Sigmoid colon (tissue), 4 donors: Measurements from ENCODE around the gene ZNF487.

ENCODE experiments used
- CTCF ChIP-seq, 4 experiments: fragments of 450-650 bp in 3 of 4; fragments of 200-600 bp in 1 of 4; IDR thresholded peaks; one replicate each; pipeline ENCODE4 v1.5.1; 2016 to 2019; ENCODE audit warnings: antibody characterized with exemption in 4 of 4, mild to moderate bottlenecking in 3 of 4, moderate library complexity in 2 of 4
- POLR2A ChIP-seq, 2 donors: fragments of 450-650 bp; IDR thresholded peaks; one replicate each; pipeline ENCODE4 v1.6.1; 2016; ENCODE audit warnings: antibody characterized with exemption in 2 of 2, mild to moderate bottlenecking in 2 of 2, moderate library complexity in 2 of 2
- POLR2AphosphoS5 ChIP-seq, 4 donors: sonication (generic); formaldehyde crosslinking; IDR thresholded peaks; one replicate each; pipeline ENCODE4 v1.6.1; 2017; ENCODE audit warnings: antibody characterized with exemption in 4 of 4

- no peak for TF ChIP-seq POLR2A (IDR thresholded peaks at IDR 0.05)
- no peak for TF ChIP-seq CTCF (IDR thresholded peaks at IDR 0.05)
- no peak for TF ChIP-seq POLR2AphosphoS5 (IDR thresholded peaks at IDR 0.05)
Observed at GRCh38 chr10:43524434-43525247, 87.7 kb downstream of the ZNF487 start.
